DMS79 treated with DMSO at 0.1 percent for 48 hours (cell line): Measurements from ENCODE around the gene RASA3.

ENCODE experiments used
- DNase-seq: peaks from one replicate; lab custom pipeline; 2025; lab: John Stamatoyannopoulos, UW

RASA3 gene

GRCh38 chr13:114054830-114055439 lies 77.5 kb downstream of the RASA3 start:
- no peak for DNase-seq

GRCh38 chr13:114054264-114054663 lies 78.2 kb downstream of the RASA3 start:
- DNase-seq: no peak

- DNase-seq: no peak
Measured at GRCh38 chr13:114053026-114053425, 79.4 kb downstream of the RASA3 start.

GRCh38 chr13:114050536-114051450 lies 81.6 kb downstream of the RASA3 start:
- no peak for DNase-seq

- no peak for DNase-seq
Measured at GRCh38 chr13:114049626-114050101, 82.8 kb downstream of the RASA3 start.

GRCh38 chr13:114049026-114049425 lies 83.4 kb downstream of the RASA3 start:
- no peak for DNase-seq

- DNase-seq: no peak
Measured at GRCh38 chr13:114048443-114048842, 84.0 kb downstream of the RASA3 start.

- DNase-seq: peak; percentile 80
Measured at GRCh38 chr13:114047358-114047881, 85.0 kb downstream of the RASA3 start.

- peak; percentile 36 for DNase-seq
Measured at GRCh38 chr13:114046431-114046975, 85.9 kb downstream of the RASA3 start.

- no peak for DNase-seq
Measured at GRCh38 chr13:114045113-114045735, 87.2 kb downstream of the RASA3 start.

- DNase-seq: no peak
Measured at GRCh38 chr13:114044486-114044885, 87.9 kb downstream of the RASA3 start.

- DNase-seq: no peak
Measured at GRCh38 chr13:114043421-114044053, 88.9 kb downstream of the RASA3 start.

GRCh38 chr13:114042066-114042815 lies 90.2 kb downstream of the RASA3 start:
- DNase-seq: no peak

- no peak for DNase-seq
Measured at GRCh38 chr13:114041493-114041892, 90.9 kb downstream of the RASA3 start.

- no peak for DNase-seq
Measured at GRCh38 chr13:114039471-114040141, 92.8 kb downstream of the RASA3 start.

- no peak for DNase-seq
Measured at GRCh38 chr13:114038900-114039299, 93.5 kb downstream of the RASA3 start.

- DNase-seq: no peak
Measured at GRCh38 chr13:114038211-114038613, 94.2 kb downstream of the RASA3 start.

- no peak for DNase-seq
Measured at GRCh38 chr13:114037674-114038073, 94.7 kb downstream of the RASA3 start.

- no peak for DNase-seq
Measured at GRCh38 chr13:114035583-114036531, 96.6 kb downstream of the RASA3 start.
